ENCODE data around the gene ETHE1. TPM values are rescaled to one million over a fixed set of nuclear protein-coding genes. Genes with fewer than 3 reads are reported as not detected.

Gene ETHE1
- total and polyA plus RNA-seq, 2 of the 8 experiments (the other 6 are each of a cell fraction or from before 2014, with no cell fraction given) = 19.9 to 96.0 TPM

- Histone ChIP-seq H4K8ac (ENCODE audit: extremely low read depth, insufficient read depth, low read length) (no peak overlapping the region), H4K91ac (replicated peaks; ENCODE audit: insufficient read length, low read length) (no peak overlapping the region), H4K5ac (ENCODE audit: insufficient read length, low read depth, low read length) (no peak overlapping the region), H3K27me3 (replicated peaks in 1 of 4; ENCODE audit: control insufficient read depth in 3 of 4, extremely low read depth in 1 of 4, insufficient read depth in 3 of 4, low read length in 3 of 4) (no peaks in the 10 kb centered on the region; a peak in 1 of 7 replicates), H3K4me2 (ENCODE audit: insufficient read depth in 1 of 2, low read depth in 2 of 2, low read length in 2 of 2) (no peak overlapping the region), H2BK12ac (ENCODE audit: low read depth, low read length) (no peak overlapping the region), H3K36me3 (ENCODE audit: control insufficient read depth in 2 of 4, insufficient read depth in 4 of 4, low read length in 3 of 4) (peaks cover 10 to 61% (median 37%) of the 10 kb centered on the region in 4 experiments; a peak in 7 of 8 replicates), H3K23ac (ENCODE audit: insufficient read length) (no peak overlapping the region), H3K23me2 (ENCODE audit: low read depth, low read length) (no peaks in the 10 kb centered on the region), H3K56ac (replicated peaks; ENCODE audit: insufficient read length, low read depth, low read length) (no peak overlapping the region), H3K79me2 (ENCODE audit: control insufficient read depth in 1 of 2, insufficient read depth in 2 of 2, low read length in 2 of 2) (no peaks in the 10 kb centered on the region), H2BK120ac (replicated peaks; ENCODE audit: low read depth, low read length) (no peak overlapping the region), H3K9me3 (ENCODE audit: insufficient read depth in 2 of 2, low read depth in 1 of 2, low read length in 1 of 2) (peaks cover 0 to 7% of the 10 kb centered on the region in 2 experiments; a peak in 1 of 4 replicates), H3K18ac (ENCODE audit: extremely low read depth, low read length) (no peak overlapping the region), H2AFZ (ENCODE audit: low read length) (no peak overlapping the region), H2BK5ac (ENCODE audit: low read depth, low read length) (no peak overlapping the region), H4K20me1 (replicated peaks in 1 of 2; ENCODE audit: control insufficient read depth in 1 of 2, insufficient read depth in 2 of 2, low read length in 2 of 2) (no peaks in the 10 kb centered on the region), H3K4me3 (ENCODE audit: extremely low read depth in 1 of 4, insufficient read depth in 2 of 4, low read depth in 3 of 4, low read length in 4 of 4) (no peak overlapping the region), H3K4me1 (replicated peaks in 1 of 4; ENCODE audit: control insufficient read depth in 3 of 4, insufficient read depth in 4 of 4, low read length in 3 of 4) (no peaks in the 10 kb centered on the region), H3K4ac (replicated peaks; ENCODE audit: insufficient read length, low read depth, low read length) (no peak overlapping the region), H2AK5ac (ENCODE audit: low read depth, low read length) (no peak overlapping the region), H3K79me1 (ENCODE audit: low read depth, low read length) (no peaks in the 10 kb centered on the region), H3K27ac (ENCODE audit: low read depth, low read length) (no peak overlapping the region), H2BK15ac (ENCODE audit: low read length) (no peak overlapping the region), H2BK20ac (ENCODE audit: low read length) (no peak overlapping the region), H3K9ac (replicated peaks in 1 of 4; ENCODE audit: extremely low read depth in 1 of 4, low read depth in 3 of 4, low read length in 3 of 4) (no peak overlapping the region), H3K14ac (ENCODE audit: insufficient read length) (no peak overlapping the region)
- WGBS, 2 experiments (ENCODE audit: extremely low coverage in 1 of 2, insufficient coverage in 1 of 2, insufficient read length in 1 of 2, insufficient replicate concordance in 2 of 2, low coverage in 1 of 2, low lambda C conversion rate in 2 of 2, missing lambda C conversion rate in 1 of 2) = 89% methylated on average over 5 of the region's 5 CpGs; no CpG with 5 or more reads in 1 of the 2 experiments
- CTCF ChIA-PET (ENCODE audit: partially characterized antibody) = interaction anchor here (8.0 kb wide), 1 partner anchor 13 kb away, joined by 62 read pairs; no protein-coding TSS in a partner anchor
- DNase-seq (ENCODE audit: low read depth in 1 of 2, low spot score in 2 of 2) (no peak), FAIRE-seq (no peak)
- POLR2A ChIA-PET (ENCODE audit: partially characterized antibody) = interaction anchor here (0.8 to 1.2 kb wide), 2 partner anchors 20 to 55 kb away, joined by 3 to 4 read pairs; no protein-coding TSS in a partner anchor
- no peak for TF ChIP-seq RXRA (IDR thresholded peaks at IDR 0.05; ENCODE audit: insufficient read depth, low read depth, low read length)
- TF ChIP-seq E2F6 (IDR thresholded peaks at IDR 0.05) = no peak
- no peak for TF ChIP-seq BCL11A (IDR thresholded peaks at IDR 0.05; ENCODE audit: low read depth in 2 of 2, low read length in 2 of 2)
- no peak for TF ChIP-seq TAF7 (optimal IDR thresholded peaks at IDR 0.05; ENCODE audit: borderline replicate concordance, low read depth, low read length)
- no peak for TF ChIP-seq KDM4A (IDR thresholded peaks at IDR 0.05; ENCODE audit: low read depth, low read length, severe bottlenecking)
- TF ChIP-seq BACH1 (IDR thresholded peaks at IDR 0.05; ENCODE audit: low read length) = no peak
- TF ChIP-seq NANOG (IDR thresholded peaks at IDR 0.05; ENCODE audit: insufficient read depth, low read depth, low read length, poor library complexity, severe bottlenecking) = no peak
- TF ChIP-seq ZNF274 (IDR thresholded peaks at IDR 0.05; ENCODE audit: borderline replicate concordance, extremely low read depth, low read length) = no peak
- TF ChIP-seq HDAC6 (IDR thresholded peaks at IDR 0.05; ENCODE audit: low read depth, low read length) = no peak
- TF ChIP-seq JUND (IDR thresholded peaks at IDR 0.05; ENCODE audit: low read length) = no peak
- TF ChIP-seq YY1 (IDR thresholded peaks at IDR 0.05; ENCODE audit: low read depth, low read length) = no peak
- TF ChIP-seq POLR2A (IDR thresholded peaks at IDR 0.05; ENCODE audit: control extremely low read depth in 1 of 2, low read depth in 2 of 2, low read length in 2 of 2) = no peak
Measured at GRCh38 chr19:43541920-43542650, 15.1 kb upstream of the ETHE1 start.

Measured in H1 (cell line).